Stomach smooth muscle (tissue), 2 donors: Measurements from ENCODE around the gene RPL7A.

Experiments
- H3K27ac ChIP-seq: one replicate; pipeline ENCODE4 v1.7.0; 2013; ENCODE audit warnings: mild to moderate bottlenecking, low read length, inconsistent platforms
- H3K27me3 ChIP-seq, 2 donors: one replicate each; pipeline ENCODE4 v1.7.0; 2013; ENCODE audit warnings: low read length in 2 of 2; ENCODE audit not compliant: insufficient read depth in 2 of 2, control insufficient read depth in 1 of 2
- H3K36me3 ChIP-seq, 2 donors: one replicate each; pipeline ENCODE4 v1.7.0; 2013; ENCODE audit warnings: low read length in 2 of 2; ENCODE audit not compliant: control insufficient read depth in 2 of 2, insufficient read depth in 2 of 2
- H3K4me1 ChIP-seq: one replicate; pipeline ENCODE4 v1.7.0; 2013; ENCODE audit warnings: low read length; ENCODE audit not compliant: control insufficient read depth, insufficient read depth
- H3K4me3 ChIP-seq, 2 donors: one replicate each; pipeline ENCODE4 v1.7.0; 2013; ENCODE audit warnings: low read length in 2 of 2
- H3K9ac ChIP-seq, 2 donors: one replicate each; pipeline ENCODE4 v1.7.0; 2013; ENCODE audit warnings: low read length in 2 of 2, mild to moderate bottlenecking in 1 of 2
- H3K9me3 ChIP-seq, 2 donors: one replicate each; pipeline ENCODE4 v1.7.0; 2013; ENCODE audit warnings: low read length in 2 of 2; ENCODE audit not compliant: control insufficient read depth in 2 of 2
- donor health status: healthy.
- donor health status: Pancreatic carcinoma.

The RPL7A gene

GRCh38 chr9:133348718-133349573, 928 bp downstream of the RPL7A start:
- peaks cover 51 to 55% of the 10 kb centered on the region in 2 donors for H3K36me3 ChIP-seq
- peak overlapping the region; percentile 98 for H3K9ac ChIP-seq
- H3K27me3 ChIP-seq, result no peaks in the 10 kb centered on the region
- peaks cover 31% of the 10 kb centered on the region for H3K4me1 ChIP-seq
- H3K27ac ChIP-seq, result peak overlapping the region; percentile 94
- no peaks in the 10 kb centered on the region for H3K9me3 ChIP-seq
- H3K4me3 ChIP-seq, result peak overlapping the region; percentile 98 to 99

GRCh38 chr9:133349965-133350616, 2.1 kb downstream of the RPL7A start:
- H3K4me1 ChIP-seq, result peaks cover 33% of the 10 kb centered on the region
- H3K4me3 ChIP-seq, result no peak overlapping the region
- no peaks in the 10 kb centered on the region for H3K27me3 ChIP-seq
- H3K9ac ChIP-seq, result no peak overlapping the region
- no peaks in the 10 kb centered on the region for H3K9me3 ChIP-seq
- no peak overlapping the region for H3K27ac ChIP-seq
- H3K36me3 ChIP-seq, result peaks cover 40 to 44% of the 10 kb centered on the region in 2 donors

GRCh38 chr9:133351526-133351907, 3.5 kb downstream of the RPL7A start:
- Histone ChIP-seq H3K36me3 (peaks cover 37% of the 10 kb centered on the region in 2 donors), H3K27ac (no peak overlapping the region), H3K4me1 (peaks cover 36% of the 10 kb centered on the region)

GRCh38 chr9:133351908-133352634, 4.1 kb downstream of the RPL7A start:
- Histone ChIP-seq H3K27ac (no peak overlapping the region), H3K36me3 (peaks cover 37% of the 10 kb centered on the region in 2 donors), H3K27me3 (no peaks in the 10 kb centered on the region), H3K9me3 (no peaks in the 10 kb centered on the region), H3K4me1 (peaks cover 34% of the 10 kb centered on the region), H3K4me3 (no peak overlapping the region), H3K9ac (no peak overlapping the region)

More at GRCh38 chr9:133351526-133351907, 3.5 kb downstream of the RPL7A start:
- H3K9me3 ChIP-seq, result no peaks in the 10 kb centered on the region
- no peaks in the 10 kb centered on the region for H3K27me3 ChIP-seq
- no peak overlapping the region for H3K9ac ChIP-seq
- no peak overlapping the region for H3K4me3 ChIP-seq

GRCh38 chr9:133352635-133353340, 4.8 kb downstream of the RPL7A start:
- Histone ChIP-seq H3K4me3 (no peak overlapping the region), H3K27me3 (no peaks in the 10 kb centered on the region), H3K9me3 (no peaks in the 10 kb centered on the region), H3K27ac (no peak overlapping the region), H3K36me3 (peaks cover 37% of the 10 kb centered on the region in 2 donors), H3K4me1 (peaks cover 40% of the 10 kb centered on the region), H3K9ac (no peak overlapping the region)

GRCh38 chr9:133353548-133353947, 5.5 kb downstream of the RPL7A start:
- Histone ChIP-seq H3K36me3 (peaks cover 37% of the 10 kb centered on the region in 2 donors), H3K9ac (no peak overlapping the region), H3K27me3 (no peaks in the 10 kb centered on the region), H3K27ac (no peak overlapping the region), H3K9me3 (no peaks in the 10 kb centered on the region), H3K4me1 (peaks cover 41% of the 10 kb centered on the region), H3K4me3 (no peak overlapping the region)

- Histone ChIP-seq H3K27ac (no peak overlapping the region), H3K4me3 (peak overlapping the region in 1 of 2 donors; percentile 3), H3K9ac (no peak overlapping the region), H3K27me3 (no peaks in the 10 kb centered on the region), H3K9me3 (no peaks in the 10 kb centered on the region), H3K4me1 (peaks cover 30% of the 10 kb centered on the region), H3K36me3 (peaks cover 30 to 35% of the 10 kb centered on the region in 2 donors)
Observed at GRCh38 chr9:133354766-133355165, 6.7 kb downstream of the RPL7A start.

GRCh38 chr9:133355881-133356357, 7.9 kb downstream of the RPL7A start:
- Histone ChIP-seq H3K4me1 (peaks cover 30% of the 10 kb centered on the region), H3K36me3 (peaks cover 23 to 33% of the 10 kb centered on the region in 2 donors), H3K9ac (peak overlapping the region; percentile 64 to 82), H3K27me3 (no peaks in the 10 kb centered on the region), H3K4me3 (peak overlapping the region; percentile 75 to 85), H3K9me3 (no peaks in the 10 kb centered on the region), H3K27ac (peak overlapping the region; percentile 18)

GRCh38 chr9:133356391-133357091, 8.5 kb downstream of the RPL7A start, which contains the start of the genes SURF1 and SURF2:
Gene SURF1 (minus strand): TSS chr9:133356487. CDS start chr9:133356453, 34 bp downstream.
Gene SURF2 (plus strand): TSS chr9:133356550. CDS start chr9:133356593, 43 bp downstream.
- H3K27ac ChIP-seq, result peak within 1 kb of the TSS; percentile 46
- no peaks in the 10 kb centered on the region for H3K9me3 ChIP-seq
- H3K36me3 ChIP-seq, result peaks cover 24 to 31% of the 10 kb centered on the region in 2 donors
- peak within 1 kb of the TSS; percentile 75 to 85 for H3K4me3 ChIP-seq
- peak within 1 kb of the TSS; percentile 64 to 82 for H3K9ac ChIP-seq
- H3K4me1 ChIP-seq, result peaks cover 30% of the 10 kb centered on the region
- no peaks in the 10 kb centered on the region for H3K27me3 ChIP-seq
